ENCODE data around the gene EYA2.

DNA sequence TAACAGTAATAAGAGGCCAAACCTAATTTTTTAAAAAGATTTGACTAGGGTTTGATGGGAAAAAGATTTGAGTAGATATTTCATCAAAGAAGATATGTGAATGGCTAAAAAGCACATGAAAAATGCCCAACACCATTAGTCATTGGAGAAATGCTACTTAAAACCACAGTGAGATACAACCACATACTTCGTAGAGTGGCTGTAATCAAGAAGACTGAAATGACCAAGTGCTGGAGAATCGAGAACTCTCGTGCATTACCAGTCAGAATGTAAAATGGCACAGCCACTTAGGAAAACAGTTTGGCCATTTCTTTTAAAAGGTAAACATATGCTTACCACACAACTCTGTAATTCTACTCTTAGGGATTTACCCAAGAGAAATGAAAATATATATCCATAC lies 175.5 kb downstream of the EYA2 start:
- TF ChIP-seq, protein P1, sequence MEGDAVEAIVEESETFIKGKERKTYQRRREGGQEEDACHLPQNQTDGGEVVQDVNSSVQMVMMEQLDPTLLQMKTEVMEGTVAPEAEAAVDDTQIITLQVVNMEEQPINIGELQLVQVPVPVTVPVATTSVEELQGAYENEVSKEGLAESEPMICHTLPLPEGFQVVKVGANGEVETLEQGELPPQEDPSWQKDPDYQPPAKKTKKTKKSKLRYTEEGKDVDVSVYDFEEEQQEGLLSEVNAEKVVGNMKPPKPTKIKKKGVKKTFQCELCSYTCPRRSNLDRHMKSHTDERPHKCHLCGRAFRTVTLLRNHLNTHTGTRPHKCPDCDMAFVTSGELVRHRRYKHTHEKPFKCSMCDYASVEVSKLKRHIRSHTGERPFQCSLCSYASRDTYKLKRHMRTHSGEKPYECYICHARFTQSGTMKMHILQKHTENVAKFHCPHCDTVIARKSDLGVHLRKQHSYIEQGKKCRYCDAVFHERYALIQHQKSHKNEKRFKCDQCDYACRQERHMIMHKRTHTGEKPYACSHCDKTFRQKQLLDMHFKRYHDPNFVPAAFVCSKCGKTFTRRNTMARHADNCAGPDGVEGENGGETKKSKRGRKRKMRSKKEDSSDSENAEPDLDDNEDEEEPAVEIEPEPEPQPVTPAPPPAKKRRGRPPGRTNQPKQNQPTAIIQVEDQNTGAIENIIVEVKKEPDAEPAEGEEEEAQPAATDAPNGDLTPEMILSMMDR (optimal IDR thresholded peaks at IDR 0.05 in 1 of 3, IDR thresholded peaks at IDR 0.05 in 1 of 3, conservative IDR thresholded peaks at IDR 0.05 in 1 of 3; ENCODE audit: extremely low read depth in 1 of 3, insufficient read depth in 2 of 3, low read length in 3 of 3) = no peak
- no peak for TF ChIP-seq EZH2 (IDR thresholded peaks at IDR 0.05; ENCODE audit: low read length)
